CD4-positive, alpha-beta T cell (primary cell): ENCODE data around the gene LEFTY1. TPM values are rescaled to one million over a fixed set of nuclear protein-coding genes. Genes with fewer than 3 reads are reported as not detected.

Experiments
- ATAC-seq: fragments of 200-7000 bp; cut with Tn5 transposase; one replicate; pipeline ENCODE4 v1.10.0; 2022; ENCODE audit warnings: mild to moderate bottlenecking; ENCODE audit not compliant: poor library complexity
- CTCF ChIA-PET: fragments of 350-600 bp; sonication (Branson Sonifier 250); formaldehyde crosslinking; loops from one replicate; lab custom pipeline; 2021; ENCODE audit warnings: antibody characterized with exemption, inconsistent platforms; lab: Charles Lee
- POLR2A ChIA-PET: fragments of 350-600 bp; sonication (Branson Sonifier 250); formaldehyde crosslinking; loops from one replicate; lab custom pipeline; 2021; ENCODE audit warnings: antibody characterized with exemption, inconsistent platforms; lab: Charles Lee
- DNase-seq, 14 experiments: peaks; one replicate each; pipeline ENCODE4 v3.0.0-alpha.2; 2013 to 2020; ENCODE audit warnings: mixed read lengths in 2 of 14
- H3K27ac ChIP-seq, 2 donors: one replicate each; pipeline versions ENCODE4 v1.5.1 to v1.7.0; 2013; ENCODE audit warnings: low read length in 2 of 2, low read depth in 1 of 2, mild to moderate bottlenecking in 1 of 2
- H3K27me3 ChIP-seq, 2 experiments: 1 replicate in 1 of 2; 2 replicates in 1 of 2; pipeline versions ENCODE4 v1.6.1 to v1.7.0; 2013; ENCODE audit warnings: low read length in 2 of 2, control low read depth in 1 of 2, mild to moderate bottlenecking in 1 of 2, moderate library complexity in 1 of 2; ENCODE audit not compliant: insufficient read depth in 2 of 2, control insufficient read depth in 1 of 2
- H3K36me3 ChIP-seq: one replicate; pipeline ENCODE4 v1.6.1; 2013; ENCODE audit warnings: low read length, control low read depth; ENCODE audit not compliant: insufficient read depth
- H3K4me1 ChIP-seq: one replicate; pipeline ENCODE4 v1.6.1; 2013; ENCODE audit warnings: low read length, control low read depth; ENCODE audit not compliant: insufficient read depth
- H3K4me3 ChIP-seq: one replicate; pipeline ENCODE4 v1.5.1; 2013; ENCODE audit warnings: mild to moderate bottlenecking, low read length, moderate library complexity
- H3K9me3 ChIP-seq, 2 experiments: 1 replicate in 1 of 2; 2 replicates in 1 of 2; pipeline versions ENCODE4 v1.6.1 to v1.7.0; 2013; ENCODE audit warnings: low read length in 2 of 2, mild to moderate bottlenecking in 2 of 2, control low read depth in 1 of 2, moderate library complexity in 1 of 2; ENCODE audit not compliant: control insufficient read depth in 1 of 2, insufficient read depth in 1 of 2
- H3K27ac Mint-ChIP-seq: one replicate; pipeline ENCODE4 v1.8.0; 2020; ENCODE audit warnings: mixed read lengths
- H3K27me3 Mint-ChIP-seq: one replicate; pipeline ENCODE4 v1.8.0; 2021; ENCODE audit warnings: mixed read lengths
- H3K36me3 Mint-ChIP-seq: one replicate; pipeline ENCODE4 v1.8.0; 2021; ENCODE audit warnings: low read depth, mixed read lengths
- H3K4me1 Mint-ChIP-seq: one replicate; pipeline ENCODE4 v1.8.0; 2021; ENCODE audit warnings: low read depth, mixed read lengths
- H3K4me3 Mint-ChIP-seq: one replicate; pipeline ENCODE4 v1.8.0; 2020; ENCODE audit warnings: mild to moderate bottlenecking, mixed read lengths
- H3K9me3 Mint-ChIP-seq: one replicate; pipeline ENCODE4 v1.8.0; 2020; ENCODE audit warnings: mixed read lengths
- CTCF ChIP-seq: fragments of 200-600 bp; IDR thresholded peaks from one replicate; pipeline ENCODE4 v1.8.0; 2022; ENCODE audit warnings: antibody characterized with exemption, mild to moderate bottlenecking
- intact Hi-C, 2 experiments: fragments of 100-400 bp; cut with DNase I in 1 of 2; cut with micrococcal nuclease in 1 of 2; formaldehyde crosslinking; loops; one replicate each; pipeline versions ENCODE4 v1.15.1 to v1.9.0; 2023 to 2025; cut with DNase I, micrococcal nuclease
- total RNA-seq, 174 experiments: library from RNA in 2 of 174; stranded (reverse) in 2 of 174; gene quantifications; one replicate each; pipeline ENCODE4 v1.2.3 and lab custom pipeline; 2021 to 2026

Gene LEFTY1
- total RNA-seq, 2 experiments from 2014 or later: not detected

GRCh38 chr1:225882694-225883615 is 6.0 kb downstream of the LEFTY1 start:
- ChIA-PET POLR2A (interaction anchor here (0.6 to 13.0 kb wide), 34 partner anchors 9 to 455 kb away, joined by 3 to 427 read pairs (median 6); partner anchors contain the start of genes EPHX1, H3-3A, LBR and PYCR2), CTCF (interaction anchor here (0.7 to 3.8 kb wide), 12 partner anchors 9 to 182 kb away, joined by 3 to 21 read pairs (median 5); partner anchors contain the start of genes PYCR2 and SRP9)
- Mint-ChIP-seq H3K4me1 (peaks cover 39% of the 10 kb centered on the region), H3K27ac (peak overlapping the region; percentile 86), H3K27me3 (no peaks in the 10 kb centered on the region), H3K36me3 (peaks cover 44% of the 10 kb centered on the region), H3K4me3 (peak overlapping the region; percentile 97), H3K9me3 (no peaks in the 10 kb centered on the region)
- Histone ChIP-seq H3K27me3 (no peaks in the 10 kb centered on the region), H3K36me3 (peaks cover 17% of the 10 kb centered on the region), H3K4me3 (peak overlapping the region; percentile 74), H3K4me1 (peaks cover 48% of the 10 kb centered on the region), H3K27ac (peak overlapping the region; percentile 62 to 87), H3K9me3 (no peaks in the 10 kb centered on the region)
- DNase-seq (peak in 11 of 14 experiments; percentile 10 to 56 (median 35)), ATAC-seq (peak; percentile 35)
- TF ChIP-seq CTCF: no peak
- intact Hi-C loops: loop anchor here (5.0 to 10.0 kb wide), 2 partner anchors 94 to 182 kb away; partner anchors contain the start of gene H3-3A (in 1 of the 2)

GRCh38 chr1:225881959-225882693 is 6.8 kb downstream of the LEFTY1 start, which contains the start of gene TMEM63A:
Gene TMEM63A (minus strand): TSS chr1:225882380. CDS start chr1:225877580, 4,800 bp downstream.
- peak within 1 kb of the TSS; percentile 74 for H3K4me3 ChIP-seq
- peak within 1 kb of the TSS; percentile 87 to 89 for H3K27ac ChIP-seq
- H3K4me1 Mint-ChIP-seq: peaks cover 47% of the 10 kb centered on the region
- peak within 1 kb of the TSS; percentile 86 for H3K27ac Mint-ChIP-seq
- no peaks in the 10 kb centered on the region for H3K9me3 ChIP-seq
- peaks cover 25% of the 10 kb centered on the region for H3K36me3 ChIP-seq
- TF ChIP-seq CTCF: peak; percentile 33
- H3K27me3 ChIP-seq: no peaks in the 10 kb centered on the region
- DNase-seq (peak; percentile 85 to 95 (median 91)), ATAC-seq (peak; percentile 64)
- peaks cover 56% of the 10 kb centered on the region for H3K4me1 ChIP-seq
- intact Hi-C loops: loop anchor here (1.0 to 10.0 kb wide), 7 partner anchors 15 to 183 kb away; partner anchors contain the start of genes H3-3A (in 1 of the 2) and SRP9 (in 1 of the 2)
- ChIA-PET CTCF (interaction anchor here (0.7 to 3.8 kb wide), 12 partner anchors 8 to 183 kb away, joined by 3 to 21 read pairs (median 5); partner anchors contain the start of genes PYCR2 and SRP9), POLR2A (interaction anchor here (0.6 to 13.0 kb wide), 33 partner anchors 8 to 1699 kb away, joined by 3 to 427 read pairs (median 6); partner anchors contain the start of genes DEGS1, EPHX1, H3-3A and LBR)
- H3K9me3 Mint-ChIP-seq: no peaks in the 10 kb centered on the region
- H3K27me3 Mint-ChIP-seq: no peaks in the 10 kb centered on the region
- peak within 1 kb of the TSS; percentile 97 for H3K4me3 Mint-ChIP-seq
- peaks cover 52% of the 10 kb centered on the region for H3K36me3 Mint-ChIP-seq
